GM18873 (cell line): ENCODE data around the gene SETBP1.

Experiments used
- ATAC-seq: cut with Tn5 transposase; IDR thresholded peaks from one replicate; pipeline ENCODE4 v1.9.1; 2021; ENCODE audit warnings: mild to moderate bottlenecking, moderate library complexity, moderate number of reproducible peaks; ENCODE audit not compliant: unreplicated experiment, low FRiP score

Gene SETBP1

DNA sequence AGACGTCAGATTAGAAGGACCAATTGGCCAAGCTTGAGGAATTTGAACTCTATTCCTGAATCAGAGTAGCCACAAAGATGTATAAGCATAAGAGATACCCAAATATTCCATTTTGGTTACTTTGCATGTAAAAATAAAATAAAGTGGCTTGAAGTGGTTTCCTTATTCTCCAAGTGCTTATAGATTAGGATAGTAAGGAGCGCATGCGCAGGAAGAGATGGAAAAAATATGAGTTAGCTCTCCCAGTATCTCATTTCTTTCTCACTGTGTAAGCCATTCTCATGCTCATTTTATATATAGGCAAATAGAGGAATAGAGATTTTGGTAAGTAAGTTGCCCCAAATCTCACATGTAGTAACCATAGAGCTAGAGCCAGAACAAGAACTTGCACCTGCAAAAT is 241.3 kb downstream of the SETBP1 start:
- no peak for ATAC-seq

DNA sequence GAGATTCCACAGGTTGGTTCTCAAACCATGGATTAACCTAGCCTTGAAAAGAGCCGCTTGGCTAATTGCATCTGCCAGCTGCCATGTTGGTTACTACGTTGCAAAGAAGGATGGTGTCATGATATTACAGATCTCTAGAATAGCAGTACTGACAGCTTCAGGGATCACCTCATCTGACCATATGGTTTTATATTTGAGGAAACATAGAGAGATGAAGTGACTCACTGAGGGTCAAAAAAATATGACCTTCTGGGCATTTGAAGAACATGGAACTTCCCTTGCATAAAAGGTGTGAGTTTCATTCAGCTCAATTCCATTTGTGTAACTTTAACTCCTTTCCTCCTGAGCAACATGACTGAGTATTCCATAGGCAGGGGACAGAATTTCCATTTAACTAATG is 242.3 kb downstream of the SETBP1 start:
- ATAC-seq = no peak

DNA sequence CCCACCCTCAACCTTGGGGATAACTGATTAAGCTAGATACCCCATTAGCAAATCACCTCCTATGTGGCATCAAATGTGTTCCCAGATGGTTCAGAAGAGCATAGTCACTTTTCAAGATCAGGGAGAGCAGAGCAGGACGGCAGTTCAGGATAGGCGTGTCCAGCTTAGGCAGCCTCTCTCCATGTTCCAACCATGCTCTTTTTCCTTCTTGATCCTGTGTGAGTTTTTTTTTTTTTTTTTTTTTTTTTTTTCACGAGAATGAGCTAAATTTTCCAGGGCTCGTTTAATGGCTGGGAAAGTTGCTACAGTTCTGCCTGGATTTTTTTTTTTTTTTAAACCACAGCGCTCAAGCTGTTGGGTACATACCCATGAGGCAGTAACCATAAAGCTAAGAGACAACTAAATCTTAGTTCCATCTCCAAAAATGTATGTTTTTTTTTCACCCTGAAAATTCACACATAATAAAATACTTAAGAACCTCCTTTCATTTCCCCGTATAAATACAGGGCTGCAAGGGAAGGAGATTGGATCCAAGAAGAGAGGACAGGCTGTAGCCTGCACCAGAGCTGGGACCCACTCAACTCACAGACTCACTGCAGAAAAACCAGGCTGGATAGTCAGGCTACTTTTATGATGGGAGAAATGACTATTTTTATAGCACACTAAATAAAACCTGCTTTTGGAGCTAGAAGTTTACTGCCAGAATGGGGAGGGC is 244.3 kb downstream of the SETBP1 start:
- ATAC-seq = no peak

- ATAC-seq = no peak
These were observed 246.6 kb downstream of the SETBP1 start for GRCh38 chr18:44927127-44927849.

DNA sequence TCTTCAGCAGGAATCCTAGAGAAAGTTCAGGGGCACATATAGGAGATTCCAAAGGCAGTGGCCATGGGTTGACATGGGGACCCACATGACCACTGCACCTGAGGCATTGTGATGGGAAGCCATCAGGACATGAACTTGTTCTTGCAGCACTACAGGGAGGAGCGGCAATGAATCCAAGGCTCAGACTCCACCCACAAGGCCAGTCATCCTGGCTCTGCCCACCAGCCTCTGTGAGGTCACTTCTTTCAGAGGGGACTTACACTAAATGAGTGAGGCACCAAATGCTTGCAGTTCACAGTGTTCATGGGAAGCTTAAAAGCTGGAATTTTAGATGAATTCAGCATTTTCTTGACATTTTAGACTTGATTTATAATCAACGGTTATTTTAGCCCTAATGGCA is 254.2 kb downstream of the SETBP1 start:
- no peak for ATAC-seq

- ATAC-seq = no peak
These were observed 254.8 kb downstream of the SETBP1 start for GRCh38 chr18:44935455-44935854.

DNA sequence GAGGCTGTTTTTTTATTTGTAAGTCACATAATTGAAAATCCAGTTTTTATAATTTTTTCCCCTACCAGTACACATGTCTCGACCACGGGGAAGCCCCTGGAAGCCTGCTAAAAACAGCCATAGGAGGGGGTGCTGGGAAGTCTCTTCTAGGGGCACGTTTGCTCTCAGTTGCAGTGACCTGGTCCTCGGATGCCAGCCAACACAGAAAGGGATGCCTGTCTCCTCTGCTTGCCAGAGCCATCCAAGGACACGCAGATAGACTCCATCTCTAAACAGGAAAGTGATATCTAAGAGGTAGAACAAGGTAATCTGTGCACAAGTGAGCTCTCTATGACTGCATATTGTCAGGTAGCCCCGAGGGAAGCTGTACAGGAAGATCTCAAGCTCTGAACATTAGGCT is 255.8 kb downstream of the SETBP1 start:
- no peak for ATAC-seq

DNA sequence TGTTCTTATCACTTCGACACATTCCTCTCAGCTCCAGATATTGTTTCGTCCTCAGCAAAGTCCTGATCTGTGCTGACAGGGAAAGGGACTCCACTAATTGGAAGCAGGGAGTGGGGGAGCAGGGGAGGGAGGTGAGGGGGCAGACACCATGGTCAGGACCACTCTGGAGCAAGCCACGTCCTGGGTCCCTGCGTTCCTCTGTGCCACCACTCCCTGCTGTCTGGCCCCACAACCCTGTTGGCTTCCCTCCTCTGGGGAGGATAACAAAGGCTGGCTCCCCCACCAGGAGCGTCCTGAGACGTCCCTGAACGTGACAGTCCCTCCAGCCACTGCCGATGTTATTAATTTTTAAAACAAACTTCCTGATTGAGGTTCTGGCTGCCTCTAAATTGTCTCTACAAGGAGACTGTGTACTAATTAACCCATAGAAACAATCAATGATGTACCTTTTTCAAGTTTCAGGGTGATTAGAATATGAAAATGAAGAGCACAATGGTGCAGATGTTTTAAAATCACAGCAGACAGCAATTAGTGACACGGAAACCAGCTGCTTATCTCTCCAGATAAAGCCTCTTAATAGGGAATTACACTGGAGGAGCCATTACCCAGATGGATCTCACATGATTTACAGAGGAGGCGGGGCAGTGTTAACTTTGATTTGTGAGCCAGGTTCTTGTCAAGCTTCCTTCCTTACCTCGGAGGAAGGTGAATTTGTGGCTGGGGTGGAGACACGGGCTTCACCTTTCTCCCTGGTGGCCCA is 257.5 kb downstream of the SETBP1 start:
- no peak for ATAC-seq

- no peak for ATAC-seq
These were observed 258.3 kb downstream of the SETBP1 start for GRCh38 chr18:44938720-44939665.

- ATAC-seq = no peak
These were observed 260.8 kb downstream of the SETBP1 start for GRCh38 chr18:44941516-44941915.

DNA sequence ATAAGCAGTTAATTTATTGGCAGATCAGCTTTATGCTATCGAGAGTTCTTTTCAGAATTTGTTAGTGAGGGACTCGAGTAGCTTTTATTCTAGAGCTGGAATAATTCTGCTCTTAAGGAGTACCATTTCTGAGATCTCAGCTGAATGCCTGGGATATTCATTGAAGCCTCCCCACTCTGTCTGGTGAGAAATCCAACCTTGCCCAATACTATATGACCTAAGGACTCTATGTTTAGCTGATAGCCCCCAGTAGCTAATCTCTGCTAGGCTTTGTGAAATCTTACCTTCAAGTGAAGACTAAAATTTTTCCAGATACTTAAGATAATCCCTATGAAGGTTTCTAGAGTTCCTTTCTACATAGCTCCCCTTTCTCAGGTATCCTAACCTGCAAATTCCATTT is 261.4 kb downstream of the SETBP1 start:
- no peak for ATAC-seq

GRCh38 chr18:44943311-44943881 is 262.7 kb downstream of the SETBP1 start:
- no peak for ATAC-seq

DNA sequence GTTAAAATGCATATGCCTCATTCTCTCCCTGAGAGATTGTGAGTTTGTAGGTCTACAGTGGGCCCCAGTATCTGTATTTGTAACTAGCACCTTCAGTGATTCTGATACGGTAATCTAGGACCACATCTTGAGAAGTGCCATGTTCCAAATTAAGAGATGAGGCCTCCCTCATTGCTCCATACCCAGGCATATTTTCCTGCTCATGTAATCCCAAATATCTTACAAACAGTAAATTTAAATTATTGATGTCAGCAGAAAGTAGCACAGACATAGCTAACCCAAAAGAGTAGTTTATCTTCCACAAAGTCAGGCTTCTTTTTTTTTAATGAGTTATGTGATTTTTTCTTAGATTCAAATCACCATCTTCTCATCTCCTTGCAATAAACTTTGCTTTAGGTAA is 263.8 kb downstream of the SETBP1 start:
- no peak for ATAC-seq

- no peak for ATAC-seq
These were observed 265.3 kb downstream of the SETBP1 start for GRCh38 chr18:44945888-44946401.

DNA sequence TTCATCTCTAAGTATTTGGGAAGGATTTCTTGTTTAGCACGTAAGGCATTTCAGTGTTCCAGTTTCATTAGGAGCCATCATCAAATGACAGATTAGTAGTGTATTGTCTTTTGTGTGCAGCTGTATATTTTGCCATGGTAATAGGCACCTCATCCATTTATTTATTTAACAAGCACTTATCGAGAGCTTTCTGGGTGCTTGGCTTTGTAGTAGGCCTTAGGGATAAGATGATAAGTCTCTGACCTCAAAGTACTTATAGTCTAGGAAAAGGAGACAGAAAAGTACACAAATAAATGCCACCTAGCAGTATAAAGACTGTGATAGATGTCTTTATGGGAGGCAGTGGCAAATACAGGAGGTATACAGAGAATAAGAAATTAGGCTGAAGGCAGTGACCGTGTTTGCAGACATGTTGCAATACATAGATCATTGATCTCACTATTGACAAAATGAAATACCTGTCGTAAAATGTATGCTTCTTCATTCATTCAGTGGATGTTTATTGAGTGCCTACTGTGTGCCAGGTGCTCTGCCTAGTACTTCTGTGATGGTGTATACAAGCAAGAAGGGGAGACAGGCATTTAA is 265.9 kb downstream of the SETBP1 start:
- no peak for ATAC-seq

DNA sequence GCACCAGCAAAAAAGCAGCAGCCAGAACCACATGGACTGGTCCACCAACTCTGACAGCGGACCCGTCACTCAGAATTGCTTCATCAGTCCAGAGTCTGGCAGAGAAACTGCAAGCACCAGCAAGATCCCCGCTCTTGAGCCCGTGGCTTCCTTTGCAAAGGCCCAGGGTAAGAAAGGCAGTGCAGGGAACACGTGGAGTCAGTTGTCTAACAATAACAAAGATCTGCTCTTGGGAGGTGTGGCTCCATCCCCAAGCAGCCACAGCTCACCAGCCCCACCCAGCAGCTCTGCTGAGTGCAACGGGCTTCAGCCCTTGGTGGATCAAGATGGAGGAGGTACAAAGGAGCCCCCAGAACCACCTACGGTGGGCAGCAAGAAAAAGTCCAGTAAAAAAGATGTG is 269.3 kb downstream of the SETBP1 start:
- ATAC-seq = no peak

- no peak for ATAC-seq
These were observed 270.1 kb downstream of the SETBP1 start for GRCh38 chr18:44950685-44951195.

DNA sequence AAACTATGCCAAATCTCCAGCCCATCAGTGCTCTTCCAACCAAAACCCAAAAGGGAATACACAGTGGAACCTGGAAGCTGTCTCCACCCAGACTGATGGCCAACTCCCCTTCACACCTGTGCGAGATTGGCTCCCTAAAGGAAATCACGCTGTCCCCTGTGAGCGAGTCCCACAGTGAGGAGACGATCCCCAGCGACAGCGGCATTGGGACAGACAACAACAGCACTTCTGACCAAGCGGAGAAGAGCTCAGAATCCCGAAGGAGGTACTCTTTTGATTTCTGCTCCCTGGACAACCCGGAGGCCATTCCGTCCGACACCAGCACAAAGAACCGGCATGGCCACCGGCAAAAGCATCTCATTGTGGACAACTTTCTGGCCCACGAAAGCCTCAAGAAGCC is 271.1 kb downstream of the SETBP1 start:
- no peak for ATAC-seq

GRCh38 chr18:44954257-44954656 is 273.6 kb downstream of the SETBP1 start:
- ATAC-seq = no peak
